GM18868 (cell line): Measurements from ENCODE around the gene SPTBN1.
A peak's percentile ranks its signal among the peaks of the same experiment; 100 is the strongest.

Experiments
- ATAC-seq: cut with Tn5 transposase; IDR thresholded peaks from one replicate; pipeline ENCODE4 v1.9.1; 2021; ENCODE audit warnings: mild to moderate bottlenecking, moderate library complexity; ENCODE audit not compliant: unreplicated experiment

Gene SPTBN1

DNA sequence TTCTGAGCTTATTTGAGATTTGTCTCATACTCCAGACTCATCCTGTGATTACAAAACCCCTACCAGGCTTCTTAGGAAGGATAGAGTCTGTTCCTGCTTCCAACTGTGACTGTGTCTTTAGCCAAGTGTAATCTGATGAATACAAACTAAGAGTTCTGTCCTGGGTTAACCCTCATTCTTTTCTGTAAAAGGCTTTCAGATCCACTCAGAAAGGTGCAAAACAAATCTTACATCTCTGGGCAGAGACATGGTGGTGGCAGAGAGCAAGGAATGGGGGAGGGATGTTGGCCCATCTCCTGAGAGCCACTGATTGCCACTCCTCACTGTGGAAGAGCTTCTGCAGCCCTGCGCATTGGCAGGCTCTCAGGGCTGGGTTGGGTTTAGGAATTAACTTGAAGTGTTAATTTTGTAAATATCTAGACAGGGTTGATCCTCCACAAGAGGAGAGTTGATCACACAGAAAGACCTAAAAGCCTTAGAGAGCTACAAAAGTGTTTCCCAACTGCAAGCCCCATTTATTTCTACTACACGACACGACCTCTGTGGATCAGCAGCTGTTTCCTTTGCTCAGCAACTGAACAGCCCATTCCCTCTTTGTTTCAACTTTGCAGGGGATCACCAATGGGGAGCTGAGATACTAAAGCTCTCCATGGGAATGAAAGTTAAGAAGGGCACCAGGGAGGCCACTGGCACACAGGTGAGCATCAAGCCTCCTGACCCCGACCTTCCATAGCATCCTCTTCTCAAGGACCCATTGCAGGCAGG lies 23.7 kb upstream of the SPTBN1 start:
- ATAC-seq, result no peak

DNA sequence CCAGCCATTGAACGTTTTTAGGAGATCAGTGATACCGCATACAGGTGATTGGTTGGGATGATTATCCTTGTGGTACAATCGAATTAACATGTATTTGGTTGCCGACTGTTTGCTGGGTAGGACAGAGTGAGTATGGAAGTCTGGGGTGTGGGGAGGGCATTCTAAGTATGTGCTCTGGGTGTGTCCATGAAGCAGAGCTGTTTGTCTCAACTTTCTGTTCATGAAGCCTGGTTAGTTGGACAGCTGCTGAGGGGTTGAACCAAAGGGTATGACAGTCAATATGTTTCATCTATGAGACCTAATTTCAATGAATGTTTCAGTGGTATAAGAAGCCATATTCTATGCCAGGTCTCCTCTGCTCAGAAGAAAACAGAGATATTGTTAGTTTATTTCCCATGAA lies 21.9 kb upstream of the SPTBN1 start:
- no peak for ATAC-seq

DNA sequence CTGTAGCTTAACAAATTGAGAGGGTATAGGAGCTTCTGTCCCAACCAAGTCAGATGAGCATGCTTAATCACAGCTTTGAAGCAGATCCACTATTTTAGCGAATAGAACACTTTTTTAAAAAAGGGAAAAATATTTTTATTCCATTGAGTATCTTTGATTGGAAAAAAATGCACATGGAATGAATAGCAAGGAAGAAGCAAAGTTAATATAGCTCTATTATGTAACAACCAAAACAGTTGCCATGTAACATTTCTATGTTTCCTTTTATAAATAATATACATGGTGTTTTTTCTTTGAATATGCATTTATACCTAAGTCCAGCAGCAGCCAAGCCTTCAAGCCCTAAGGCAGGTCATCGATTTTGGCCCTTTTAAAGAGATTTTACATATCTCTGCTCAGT lies 21.4 kb upstream of the SPTBN1 start:
- no peak for ATAC-seq

DNA sequence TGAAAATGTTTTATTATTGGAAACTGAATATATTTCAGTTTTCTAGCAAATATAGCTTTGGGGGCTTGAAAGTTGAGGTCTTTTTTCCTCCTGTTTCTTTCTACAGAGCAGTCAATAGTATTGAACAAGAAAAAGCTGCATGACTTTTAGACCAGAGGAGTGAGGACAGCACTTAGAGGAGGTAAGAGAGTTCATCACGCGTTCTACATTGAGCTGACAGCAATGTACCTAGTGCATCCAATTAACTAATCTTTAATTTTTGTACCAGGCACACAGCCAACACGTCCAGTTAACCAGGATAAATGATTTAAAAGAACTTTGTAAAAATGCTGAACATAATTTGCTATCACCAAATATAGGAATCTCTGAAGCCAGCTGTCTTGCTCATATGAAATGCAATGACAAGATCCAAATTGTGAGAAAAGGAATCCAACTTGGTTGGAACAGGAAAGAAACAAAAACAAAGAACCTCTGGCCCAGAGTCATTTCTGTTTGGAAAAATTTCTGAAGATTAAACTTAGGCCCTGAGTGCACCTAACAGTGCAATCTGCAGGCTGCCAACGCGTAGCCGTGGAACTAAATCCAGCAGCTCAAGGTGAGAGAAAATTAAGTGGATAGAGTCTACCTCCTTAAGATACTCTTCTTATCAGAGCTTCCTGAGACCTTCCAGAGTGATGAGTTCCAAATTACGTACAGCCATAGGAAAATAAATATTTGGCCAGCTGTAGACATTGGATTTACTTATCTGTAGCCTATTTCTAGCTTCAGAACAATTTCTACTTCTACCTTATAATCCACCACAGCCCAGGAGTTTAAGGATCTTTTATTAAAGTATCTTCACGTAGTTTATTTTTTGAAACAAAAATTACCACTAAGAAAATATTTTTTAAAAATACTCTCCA lies 20.6 kb upstream of the SPTBN1 start:
- no peak for ATAC-seq

DNA sequence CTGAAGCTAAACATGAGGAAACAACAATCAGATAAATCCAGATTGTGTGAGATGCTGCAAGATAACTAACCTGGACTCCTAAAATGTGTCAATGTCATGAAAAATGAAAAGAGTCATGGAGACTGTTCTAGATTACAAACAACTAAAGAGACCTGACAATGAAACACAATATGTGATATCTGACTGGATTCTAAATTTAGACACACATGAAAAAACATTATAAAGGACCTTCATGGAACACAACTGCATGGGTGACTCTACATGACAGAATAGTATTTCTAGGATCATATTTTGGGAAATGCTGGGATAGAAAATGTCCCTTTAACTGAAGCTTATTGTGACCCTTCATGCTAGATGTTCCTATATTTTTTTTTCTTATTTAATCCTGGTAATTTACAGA lies 18.5 kb upstream of the SPTBN1 start:
- ATAC-seq, result no peak

DNA sequence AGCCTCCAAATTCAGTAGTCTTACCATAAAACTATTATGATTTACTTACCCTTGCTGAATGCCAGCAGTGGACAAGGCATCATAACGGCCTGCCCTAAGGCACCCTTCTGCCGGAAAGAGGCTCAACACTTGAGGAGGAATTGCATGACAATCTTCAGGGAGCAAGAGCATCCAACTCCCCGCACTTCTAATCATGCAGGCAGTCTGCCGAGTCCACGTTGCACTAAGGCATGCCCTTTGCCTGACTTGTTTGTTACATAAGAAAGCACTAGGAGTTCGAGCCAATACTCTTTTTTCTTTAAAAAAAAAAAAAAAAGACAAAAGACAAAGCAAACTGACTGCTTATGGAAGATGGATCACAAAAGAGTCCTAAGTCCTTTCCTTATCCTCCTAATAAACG lies 17.9 kb upstream of the SPTBN1 start:
- ATAC-seq, result no peak

DNA sequence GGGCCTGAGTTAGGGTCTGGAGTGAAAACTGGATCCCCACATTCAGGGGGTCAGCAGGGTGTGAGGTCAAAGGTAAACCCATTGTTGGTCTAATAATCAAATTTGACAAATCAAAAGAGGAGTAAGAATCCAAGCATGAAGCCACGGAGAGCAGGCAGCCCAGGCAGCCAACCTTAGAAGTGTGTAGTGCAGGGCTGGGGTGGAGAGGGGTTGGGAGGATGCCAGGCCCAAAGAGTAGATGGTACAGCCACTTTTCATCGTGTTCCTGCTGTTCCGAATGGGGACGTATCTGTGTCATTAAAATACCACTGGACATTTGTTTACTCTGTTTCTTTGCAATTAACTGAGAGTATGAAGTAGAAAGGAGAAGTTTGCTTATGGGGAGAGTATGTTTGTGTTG lies 16.5 kb upstream of the SPTBN1 start:
- no peak for ATAC-seq

DNA sequence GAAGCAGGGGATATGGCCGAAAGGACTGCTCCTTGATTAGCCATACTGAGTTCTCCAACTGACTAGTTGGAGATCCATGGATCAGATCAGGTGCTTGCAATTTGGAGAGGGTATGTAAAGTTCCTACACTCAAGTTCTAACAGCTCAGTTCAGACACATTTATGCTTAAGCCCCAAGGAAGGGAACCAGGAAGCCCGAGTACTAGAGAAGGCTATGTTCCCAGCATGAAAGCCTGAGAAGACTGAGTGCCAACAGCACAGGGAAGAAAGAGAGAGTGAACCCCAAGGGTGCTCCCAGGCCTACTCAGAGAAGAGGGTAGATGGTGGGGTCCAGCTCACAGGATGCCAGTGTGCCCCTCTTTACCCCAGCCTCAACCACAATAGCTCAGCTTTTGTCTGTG lies 16.1 kb upstream of the SPTBN1 start:
- no peak for ATAC-seq

DNA sequence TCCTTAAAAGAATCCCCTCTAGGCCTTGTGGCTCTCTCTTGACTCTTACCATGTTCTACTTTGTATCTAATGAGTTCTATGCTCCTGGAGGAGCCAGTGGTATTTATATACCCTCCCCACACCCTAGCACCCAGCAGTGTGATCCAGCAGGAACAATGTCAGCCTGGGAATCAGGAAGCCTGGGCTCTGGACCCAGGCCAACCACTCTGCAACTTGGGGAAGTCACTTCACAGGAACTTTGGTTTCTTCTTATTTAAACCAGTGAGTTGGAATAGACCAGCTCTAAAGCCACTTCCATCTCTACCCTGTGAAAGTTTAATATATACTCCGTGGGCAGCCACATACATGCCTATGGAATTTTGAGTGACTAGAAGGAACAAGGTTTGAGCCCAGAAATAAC lies 11.6 kb upstream of the SPTBN1 start:
- no peak for ATAC-seq

DNA sequence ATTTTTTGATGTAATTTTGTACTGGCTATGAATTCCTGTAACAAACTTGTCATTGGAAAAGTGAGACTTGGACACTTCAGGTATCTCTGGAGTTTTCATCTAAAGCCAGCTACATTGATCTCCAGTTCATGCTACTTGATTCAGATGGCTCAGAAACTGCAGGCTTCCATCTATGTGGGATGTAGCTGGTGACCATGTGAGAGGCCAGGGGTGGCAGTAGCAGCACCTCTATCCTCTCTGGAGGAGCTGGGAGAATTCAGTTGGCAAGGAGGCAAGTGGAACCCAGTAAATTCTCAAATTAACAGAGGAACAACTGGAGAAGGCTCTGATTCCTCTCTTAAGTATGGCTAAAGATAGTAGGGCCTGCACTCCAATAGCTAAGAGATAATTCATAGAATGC lies 10.0 kb upstream of the SPTBN1 start:
- ATAC-seq, result no peak

DNA sequence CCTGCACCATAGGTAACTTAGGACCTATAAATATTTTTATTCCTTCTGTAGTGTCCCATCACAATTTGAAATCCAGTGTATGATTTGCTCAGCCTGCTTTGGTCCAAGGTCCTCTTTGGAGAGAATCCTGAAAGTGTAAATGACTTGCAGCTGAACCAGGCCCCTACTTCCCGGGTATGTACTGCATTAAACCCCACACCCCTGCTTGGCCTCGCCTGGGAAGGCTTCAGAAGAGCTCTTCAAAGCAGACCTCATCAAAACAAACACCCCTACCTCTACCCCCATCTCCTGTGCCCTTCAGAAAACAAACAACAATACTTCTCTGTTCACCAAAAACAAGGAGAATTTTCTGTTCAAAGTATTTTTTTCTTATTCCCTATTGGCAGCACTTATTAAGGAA lies 9.5 kb upstream of the SPTBN1 start:
- ATAC-seq, result no peak

DNA sequence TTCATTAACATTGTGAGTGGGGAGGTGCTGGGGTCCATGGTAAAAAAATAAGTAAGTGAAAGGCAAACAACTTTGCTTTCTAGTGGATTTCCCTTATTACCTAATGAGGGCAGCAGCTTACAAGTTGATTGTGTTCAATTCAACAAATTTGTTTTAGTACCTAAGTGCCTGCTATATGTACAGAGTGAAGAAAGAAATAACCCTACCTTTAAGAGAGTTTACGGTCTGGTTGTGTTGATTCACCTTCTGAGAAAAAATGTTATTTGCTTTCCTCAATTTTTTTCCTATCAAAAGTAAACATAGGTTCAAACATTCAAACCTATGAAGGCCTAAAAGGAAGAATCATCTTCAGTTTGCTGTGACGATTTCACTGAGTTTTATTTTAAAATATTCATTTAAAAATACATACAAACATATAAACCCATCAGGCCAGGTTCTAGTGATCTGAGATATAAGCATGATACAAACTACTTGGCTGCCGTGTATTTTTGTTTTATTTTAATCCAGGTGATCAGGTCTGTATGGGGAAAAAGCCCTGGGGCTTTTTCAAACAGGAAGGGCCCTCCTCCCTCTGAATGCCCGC lies 1.5 kb upstream of the SPTBN1 start:
- no peak for ATAC-seq

DNA sequence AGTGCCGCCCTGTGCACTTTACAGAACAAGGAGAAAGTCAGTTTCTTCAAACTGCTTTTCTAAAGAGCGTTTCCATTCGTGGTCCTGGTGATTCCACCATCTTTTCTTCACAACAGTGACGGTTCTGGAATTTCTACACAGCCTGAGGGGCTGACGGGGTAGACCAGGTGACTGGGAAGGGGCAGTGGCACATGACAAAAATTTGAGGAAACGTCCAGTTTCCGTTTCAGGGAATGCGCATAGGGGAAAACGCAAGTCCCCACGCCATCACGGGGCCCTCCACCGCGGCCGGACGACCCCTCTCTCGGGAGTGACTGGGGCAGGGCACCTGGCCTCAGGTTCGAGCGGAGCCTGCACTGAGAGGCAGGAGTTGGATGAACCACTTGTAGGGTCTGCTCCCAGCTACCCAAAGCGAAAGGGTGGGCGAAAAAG lies 980 bp upstream of the SPTBN1 start:
- no peak for ATAC-seq

DNA sequence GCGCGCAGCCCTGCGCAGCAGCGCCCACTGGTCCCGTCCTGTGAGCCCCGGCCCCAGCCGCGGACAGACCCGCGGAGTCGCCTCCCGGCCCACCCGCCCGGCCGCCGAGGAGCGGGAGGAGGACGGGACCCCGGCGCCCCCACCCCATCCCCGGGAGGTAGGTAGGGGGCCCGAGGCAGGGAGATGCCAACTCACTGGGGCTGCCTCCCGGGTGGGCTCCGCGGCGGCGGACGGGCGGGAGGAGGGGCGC lies 160 bp downstream of the SPTBN1 start:
- ATAC-seq, result no peak

DNA sequence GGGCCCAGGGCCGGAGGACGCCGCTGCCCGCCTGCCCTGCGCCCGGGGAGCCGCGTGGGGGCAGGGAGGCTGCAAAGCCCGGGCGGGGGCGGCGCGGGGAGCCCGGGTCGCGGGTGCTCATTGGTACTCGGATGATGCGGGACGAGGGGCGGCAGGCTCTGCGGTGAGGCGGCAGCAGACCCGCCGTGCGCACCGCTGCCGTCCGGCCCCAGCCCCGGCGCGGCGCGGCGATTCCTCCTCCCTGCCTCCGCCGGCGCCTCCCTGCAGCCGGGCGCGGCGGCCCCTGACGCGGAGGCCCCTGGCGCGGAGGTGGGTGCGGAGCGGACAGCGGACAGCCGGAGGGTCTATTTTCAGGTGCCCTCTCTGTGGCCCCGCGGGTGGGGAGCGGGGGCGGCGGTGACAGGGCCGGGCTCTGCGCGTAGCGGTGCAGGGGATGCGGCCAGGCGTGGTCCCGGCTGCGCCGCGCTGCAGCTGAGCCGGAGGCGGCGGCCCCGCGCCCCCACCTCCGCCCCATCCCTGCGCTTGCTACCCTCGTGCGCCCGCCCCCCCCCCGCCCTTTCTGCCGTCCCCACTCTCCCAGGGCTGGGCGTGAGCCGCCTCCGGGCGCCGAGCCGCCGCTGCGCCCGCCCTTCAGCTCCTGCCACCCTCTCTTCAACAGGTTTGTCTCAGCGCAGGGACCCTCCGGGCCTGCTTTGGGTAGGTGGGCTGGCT lies 640 bp downstream of the SPTBN1 start:
- ATAC-seq, result peak; percentile 35

DNA sequence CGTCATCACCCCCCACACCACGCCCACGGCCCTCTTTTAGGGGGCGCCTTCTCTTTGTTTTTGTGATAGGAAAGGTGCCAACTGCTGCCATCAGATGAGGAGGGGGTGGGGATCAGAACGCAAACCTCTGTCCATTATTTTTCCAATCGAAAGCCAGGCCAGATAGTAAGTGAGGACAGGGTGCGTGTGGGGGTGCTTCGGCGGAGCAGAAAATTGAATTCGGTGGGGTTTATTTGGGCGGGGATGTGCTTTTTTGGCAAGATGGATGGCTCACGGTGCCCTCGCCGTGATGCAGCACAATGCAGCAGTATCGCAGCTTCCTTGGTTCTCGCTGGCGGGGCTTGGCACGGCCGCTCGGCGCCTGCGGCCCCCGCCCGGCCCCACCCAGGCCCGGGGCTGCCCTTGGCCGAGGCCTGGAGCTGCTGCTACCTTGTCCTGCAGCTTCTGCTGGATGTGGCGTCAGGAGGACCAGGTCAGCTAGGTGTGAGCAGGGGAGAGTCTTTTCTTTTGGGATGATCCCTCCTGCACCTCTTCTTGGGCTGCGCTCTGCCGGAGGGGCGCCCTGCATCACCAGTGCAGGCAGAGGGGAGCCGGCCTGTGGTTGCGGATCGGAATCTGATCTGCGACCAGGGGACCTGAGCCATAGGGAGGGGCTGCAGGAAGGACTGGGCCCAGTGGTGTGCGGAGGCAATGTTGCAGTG lies 1.3 kb downstream of the SPTBN1 start:
- ATAC-seq, result peak; percentile 27

DNA sequence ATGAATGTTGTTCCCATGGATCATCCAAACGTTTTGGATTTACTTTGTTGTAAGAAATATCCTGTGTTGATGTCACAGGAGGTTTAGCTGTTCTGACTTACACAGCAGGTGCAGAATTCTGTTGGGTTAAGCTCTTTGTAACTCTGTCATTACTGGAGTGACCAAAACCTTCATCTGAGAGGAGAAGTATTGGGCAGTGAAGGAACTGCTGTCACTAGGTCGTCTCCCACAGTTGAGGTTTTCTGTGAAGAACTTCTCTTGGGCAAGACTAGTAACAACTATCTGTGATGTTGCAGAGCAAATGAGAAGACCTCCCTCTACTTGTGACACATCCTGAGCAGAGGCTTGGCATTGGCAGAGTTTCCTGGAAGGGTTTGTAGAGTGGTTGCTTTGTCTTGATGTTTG lies 2.9 kb downstream of the SPTBN1 start:
- no peak for ATAC-seq

DNA sequence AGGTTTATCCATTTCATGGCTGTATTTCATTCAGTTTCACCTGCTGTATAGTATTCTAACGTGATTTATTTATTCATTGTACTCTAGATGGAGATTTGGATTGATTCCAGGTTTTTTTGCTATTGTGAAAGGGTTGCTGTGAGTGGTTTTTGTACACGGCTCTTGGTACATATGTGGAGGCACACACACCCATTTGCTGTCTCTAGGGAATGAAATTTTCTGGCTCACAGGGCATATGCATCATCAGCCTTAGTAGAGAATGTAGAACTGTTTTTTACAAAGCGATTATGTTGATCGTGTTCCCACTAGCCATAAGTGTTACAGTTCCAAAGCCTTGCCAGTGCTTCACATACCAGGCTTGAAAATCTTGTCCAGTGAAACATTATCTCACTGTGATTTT lies 5.1 kb downstream of the SPTBN1 start:
- no peak for ATAC-seq

DNA sequence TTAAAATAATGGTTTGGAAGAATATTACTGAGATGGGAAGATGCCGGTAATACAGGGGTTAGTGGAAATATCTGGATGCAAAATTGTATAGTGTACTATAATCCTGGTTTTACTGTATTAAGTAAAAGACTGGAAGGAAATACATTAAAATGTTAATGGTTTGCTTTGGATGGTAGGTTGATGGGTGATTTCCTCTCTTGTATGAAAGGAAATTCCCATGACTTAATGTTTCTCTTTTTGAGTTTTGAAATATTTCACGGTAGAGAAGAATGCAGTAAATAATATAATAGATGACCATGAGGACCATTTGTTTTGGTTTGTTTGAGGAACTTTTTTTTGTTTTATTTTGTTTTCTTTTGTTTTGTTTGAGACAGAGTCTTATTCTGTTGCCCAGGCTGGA lies 8.2 kb downstream of the SPTBN1 start:
- no peak for ATAC-seq

DNA sequence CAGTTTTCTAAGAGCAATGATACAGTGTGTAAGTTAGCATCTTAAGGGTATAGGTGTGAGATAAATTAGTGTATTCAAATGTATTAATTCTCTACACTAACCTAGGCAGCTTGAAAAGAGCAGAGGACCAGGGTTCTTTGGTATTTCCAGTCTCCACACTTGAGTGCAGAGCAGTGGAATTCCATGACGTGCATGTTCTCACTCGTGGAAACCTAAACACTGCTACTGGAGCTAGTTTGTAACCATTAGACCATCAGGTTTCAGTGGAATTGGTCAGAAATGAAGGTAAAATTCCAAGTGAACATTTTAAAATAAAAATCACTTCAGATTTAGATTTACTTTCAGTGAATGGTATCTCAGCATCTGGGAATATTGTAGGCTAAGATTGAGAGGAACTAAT lies 9.0 kb downstream of the SPTBN1 start:
- ATAC-seq, result no peak

DNA sequence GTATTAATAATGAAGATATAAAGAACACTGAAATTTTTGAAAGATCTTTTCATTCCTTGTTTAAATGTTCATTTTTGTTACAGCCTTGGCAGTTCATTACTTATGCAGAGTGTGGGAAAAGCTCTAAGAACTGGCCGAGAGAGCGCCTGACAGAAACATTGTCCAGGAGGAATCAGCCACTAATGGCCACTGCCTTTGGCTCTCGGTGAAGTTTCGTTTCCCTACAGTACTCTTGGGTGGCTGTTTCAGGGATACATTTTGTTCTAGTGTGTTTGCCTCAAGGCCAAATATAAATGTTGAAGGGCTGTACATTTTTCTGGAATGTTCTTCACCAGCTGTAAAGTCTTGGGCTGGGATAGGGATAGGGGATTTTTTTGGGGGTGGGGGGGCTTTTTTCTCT lies 10.7 kb downstream of the SPTBN1 start:
- ATAC-seq, result no peak
